Measurements from ENCODE around the gene KRTAP9-4. TPM values are rescaled to one million over a fixed set of nuclear protein-coding genes. Genes with fewer than 3 reads are reported as not detected.
A peak's percentile ranks its signal among the peaks of the same experiment; 100 is the strongest.
"Not testable (repeated sequence)": the region's sequence is repeated elsewhere in the genome, so short reads cannot be mapped to it uniquely, and the experiment has no call there.

The KRTAP9-4 gene
- polyA plus RNA-seq, 2 of the 4 experiments (the other 2 are of a cell fraction) = not detected

DNA sequence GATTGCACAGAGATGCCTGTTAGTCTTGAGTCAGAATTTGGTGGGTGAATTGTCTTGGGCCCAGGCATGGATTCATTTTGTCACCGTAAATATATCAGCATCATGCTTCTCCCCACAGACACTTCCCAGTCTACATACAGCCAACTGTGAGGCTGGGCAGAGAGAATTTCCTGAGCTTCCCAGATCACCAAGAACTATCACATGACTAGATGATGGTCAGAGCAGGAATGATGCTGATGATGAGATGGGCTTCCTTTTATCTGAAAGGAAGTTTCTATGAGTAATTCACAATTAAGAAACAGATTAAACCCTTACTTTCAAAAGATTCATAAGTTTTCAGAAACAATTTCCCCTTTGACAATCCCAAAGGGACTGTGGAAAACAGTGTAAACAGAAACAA is 5.4 kb downstream of the KRTAP9-4 start (continued):
- TF ChIP-seq, protein P1, sequence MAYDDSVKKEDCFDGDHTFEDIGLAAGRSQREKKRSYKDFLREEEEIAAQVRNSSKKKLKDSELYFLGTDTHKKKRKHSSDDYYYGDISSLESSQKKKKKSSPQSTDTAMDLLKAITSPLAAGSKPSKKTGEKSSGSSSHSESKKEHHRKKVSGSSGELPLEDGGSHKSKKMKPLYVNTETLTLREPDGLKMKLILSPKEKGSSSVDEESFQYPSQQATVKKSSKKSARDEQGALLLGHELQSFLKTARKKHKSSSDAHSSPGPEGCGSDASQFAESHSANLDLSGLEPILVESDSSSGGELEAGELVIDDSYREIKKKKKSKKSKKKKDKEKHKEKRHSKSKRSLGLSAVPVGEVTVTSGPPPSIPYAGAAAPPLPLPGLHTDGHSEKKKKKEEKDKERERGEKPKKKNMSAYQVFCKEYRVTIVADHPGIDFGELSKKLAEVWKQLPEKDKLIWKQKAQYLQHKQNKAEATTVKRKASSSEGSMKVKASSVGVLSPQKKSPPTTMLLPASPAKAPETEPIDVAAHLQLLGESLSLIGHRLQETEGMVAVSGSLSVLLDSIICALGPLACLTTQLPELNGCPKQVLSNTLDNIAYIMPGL (CRISPR knock-in tag; IDR thresholded peaks at IDR 0.05; ENCODE audit: borderline replicate concordance) = no peak
- TF ChIP-seq SREBF2 (IDR thresholded peaks at IDR 0.05) = no peak
- TF ChIP-seq, protein P2, sequence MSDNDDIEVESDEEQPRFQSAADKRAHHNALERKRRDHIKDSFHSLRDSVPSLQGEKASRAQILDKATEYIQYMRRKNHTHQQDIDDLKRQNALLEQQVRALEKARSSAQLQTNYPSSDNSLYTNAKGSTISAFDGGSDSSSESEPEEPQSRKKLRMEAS (IDR thresholded peaks at IDR 0.05) = no peak
- no peak for TF ChIP-seq FOSB (CRISPR knock-in tag; IDR thresholded peaks at IDR 0.05)
- TF ChIP-seq CEBPB (IDR thresholded peaks at IDR 0.05) = no peak

DNA sequence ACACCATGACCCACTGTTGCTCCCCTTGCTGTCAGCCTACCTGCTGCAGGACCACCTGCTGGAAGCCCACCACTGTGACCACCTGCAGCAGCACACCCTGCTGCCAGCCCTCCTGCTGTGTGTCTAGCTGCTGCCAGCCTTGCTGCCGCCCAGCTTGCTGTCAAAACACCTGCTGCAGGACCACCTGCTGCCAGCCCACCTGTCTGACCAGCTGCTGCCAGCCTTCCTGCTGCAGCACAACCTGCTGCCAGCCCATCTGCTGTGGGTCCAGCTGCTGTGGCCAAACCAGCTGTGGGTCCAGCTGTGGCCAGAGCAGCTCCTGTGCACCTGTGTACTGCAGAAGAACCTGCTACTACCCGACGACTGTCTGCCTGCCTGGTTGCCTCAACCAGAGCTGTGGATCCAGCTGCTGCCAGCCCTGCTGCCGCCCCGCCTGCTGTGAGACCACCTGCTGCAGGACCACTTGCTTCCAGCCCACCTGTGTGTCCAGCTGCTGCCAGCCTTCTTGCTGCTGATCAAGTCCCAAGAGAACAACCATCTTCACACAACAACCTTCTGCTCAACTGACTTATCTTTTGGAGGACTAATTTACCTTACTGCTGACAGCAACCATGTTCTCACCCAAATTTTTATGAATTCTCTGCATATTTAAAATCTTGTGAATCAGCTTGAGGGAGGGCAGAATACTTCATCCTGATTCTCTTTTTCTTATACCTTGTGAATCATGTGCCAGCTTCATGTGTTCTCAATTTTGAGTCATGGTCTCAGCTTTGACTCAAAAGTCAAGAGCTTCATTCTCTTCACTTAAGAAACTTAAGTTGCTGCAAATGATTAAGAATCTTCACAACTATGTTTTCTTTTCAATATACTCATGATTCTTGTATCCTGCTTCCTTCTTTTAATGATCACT is 6.1 kb downstream of the KRTAP9-4 start, which contains the start of gene KRTAP9-9:
Gene KRTAP9-9, plus strand, starts transcription at position 4 of the 910 bp plus-strand sequence.
- H3K4me3 ChIP-seq; DNase-seq (ENCODE audit: low read depth in 1 of 2, low spot score in 1 of 2); H3K9me3 ChIP-seq; H3K27ac ChIP-seq; H3K4me1 ChIP-seq; H3K4me2 ChIP-seq; CTCF ChIA-PET; ATAC-seq; POLR2A ChIA-PET: not testable (repeated sequence)
- WGBS (ENCODE audit: missing lambda C conversion rate) = 41% methylated on average over 4 of the region's 5 CpGs
- FAIRE-seq = peak; percentile 32

DNA sequence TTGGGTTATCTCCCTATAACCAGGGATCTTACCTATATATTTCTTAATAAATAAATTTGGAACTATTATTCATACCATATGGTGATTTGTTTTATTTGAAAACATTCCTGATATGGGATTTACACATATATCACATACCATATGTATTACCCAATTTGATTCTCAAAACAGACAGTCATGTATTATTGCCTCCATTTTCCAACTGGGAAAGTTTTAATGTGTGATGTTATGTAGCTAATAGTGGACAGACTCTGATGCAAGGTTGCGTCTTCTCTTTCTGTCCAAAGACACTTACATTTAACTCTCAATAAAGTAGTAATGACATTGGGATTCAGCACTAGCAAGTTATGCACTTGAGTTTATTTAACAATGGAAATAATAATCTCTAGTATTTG is 6.8 kb downstream of the KRTAP9-4 start:
- Histone ChIP-seq H3K4me2 (no peak overlapping the region), H3K27ac (no peak overlapping the region), H3K4me1 (no peaks in the 10 kb centered on the region), H3K9me3 (no peaks in the 10 kb centered on the region), H3K4me3 (no peak overlapping the region)
- 95% methylated on average over 1 of the region's 1 CpG for WGBS (ENCODE audit: missing lambda C conversion rate)
- DNase-seq (ENCODE audit: low read depth in 1 of 2, low spot score in 1 of 2) (no peak), FAIRE-seq (no peak), ATAC-seq (no peak)
- TF ChIP-seq, protein P3, sequence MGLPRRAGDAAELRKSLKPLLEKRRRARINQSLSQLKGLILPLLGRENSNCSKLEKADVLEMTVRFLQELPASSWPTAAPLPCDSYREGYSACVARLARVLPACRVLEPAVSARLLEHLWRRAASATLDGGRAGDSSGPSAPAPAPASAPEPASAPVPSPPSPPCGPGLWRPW (IDR thresholded peaks at IDR 0.05) = no peak
- TF ChIP-seq, protein P2 (IDR thresholded peaks at IDR 0.05) = no peak
- TF ChIP-seq EP300 (IDR thresholded peaks at IDR 0.05) (no peak), RCOR1 (IDR thresholded peaks at IDR 0.05; ENCODE audit: low read depth, low read length) (no peak), CBX2 (IDR thresholded peaks at IDR 0.05; ENCODE audit: borderline replicate concordance, low read depth) (no peak), POLR2AphosphoS2 (conservative IDR thresholded peaks at IDR 0.05; ENCODE audit: low read length) (no peak), TFCP2L1 (CRISPR knock-in tag; IDR thresholded peaks at IDR 0.05) (no peak)
- ChIA-PET CTCF (no interaction called here), POLR2A (no interaction called here)

DNA sequence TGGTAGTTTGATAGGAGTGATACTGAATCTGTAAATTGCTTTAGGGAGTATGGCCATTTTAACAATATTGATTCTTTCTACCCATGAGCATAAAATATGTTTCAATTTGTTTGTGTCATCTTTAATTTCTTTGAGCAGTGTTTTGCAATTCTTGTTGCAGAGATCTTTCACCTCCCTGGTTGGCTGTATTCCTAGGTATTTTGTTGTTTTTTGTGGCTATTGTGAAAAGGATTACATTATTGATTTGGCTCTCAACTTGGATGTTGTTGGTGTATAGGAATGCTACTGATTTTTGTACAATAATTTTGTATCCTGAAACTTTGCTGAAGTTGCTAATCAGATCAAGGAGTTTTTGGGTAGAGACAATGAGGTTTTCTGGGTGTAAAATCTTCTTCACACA is 8.9 kb downstream of the KRTAP9-4 start:
- TF ChIP-seq, protein P1 (CRISPR knock-in tag; IDR thresholded peaks at IDR 0.05; ENCODE audit: borderline replicate concordance) = no peak
- TF ChIP-seq, protein P2 (IDR thresholded peaks at IDR 0.05) = no peak
- TF ChIP-seq TFCP2L1 (CRISPR knock-in tag; IDR thresholded peaks at IDR 0.05) (no peak), JUN (IDR thresholded peaks at IDR 0.05) (no peak), HDAC2 (IDR thresholded peaks at IDR 0.05) (no peak), HOXB5 (CRISPR knock-in tag; IDR thresholded peaks at IDR 0.05) (no peak), PHF8 (IDR thresholded peaks at IDR 0.05; ENCODE audit: borderline replicate concordance, low read depth) (no peak), EP300 (IDR thresholded peaks at IDR 0.05) (no peak), RNF2 (IDR thresholded peaks at IDR 0.05; ENCODE audit: borderline replicate concordance, low read depth) (no peak), CHD4 (IDR thresholded peaks at IDR 0.05; ENCODE audit: borderline replicate concordance) (no peak)
- TF ChIP-seq, protein P4, sequence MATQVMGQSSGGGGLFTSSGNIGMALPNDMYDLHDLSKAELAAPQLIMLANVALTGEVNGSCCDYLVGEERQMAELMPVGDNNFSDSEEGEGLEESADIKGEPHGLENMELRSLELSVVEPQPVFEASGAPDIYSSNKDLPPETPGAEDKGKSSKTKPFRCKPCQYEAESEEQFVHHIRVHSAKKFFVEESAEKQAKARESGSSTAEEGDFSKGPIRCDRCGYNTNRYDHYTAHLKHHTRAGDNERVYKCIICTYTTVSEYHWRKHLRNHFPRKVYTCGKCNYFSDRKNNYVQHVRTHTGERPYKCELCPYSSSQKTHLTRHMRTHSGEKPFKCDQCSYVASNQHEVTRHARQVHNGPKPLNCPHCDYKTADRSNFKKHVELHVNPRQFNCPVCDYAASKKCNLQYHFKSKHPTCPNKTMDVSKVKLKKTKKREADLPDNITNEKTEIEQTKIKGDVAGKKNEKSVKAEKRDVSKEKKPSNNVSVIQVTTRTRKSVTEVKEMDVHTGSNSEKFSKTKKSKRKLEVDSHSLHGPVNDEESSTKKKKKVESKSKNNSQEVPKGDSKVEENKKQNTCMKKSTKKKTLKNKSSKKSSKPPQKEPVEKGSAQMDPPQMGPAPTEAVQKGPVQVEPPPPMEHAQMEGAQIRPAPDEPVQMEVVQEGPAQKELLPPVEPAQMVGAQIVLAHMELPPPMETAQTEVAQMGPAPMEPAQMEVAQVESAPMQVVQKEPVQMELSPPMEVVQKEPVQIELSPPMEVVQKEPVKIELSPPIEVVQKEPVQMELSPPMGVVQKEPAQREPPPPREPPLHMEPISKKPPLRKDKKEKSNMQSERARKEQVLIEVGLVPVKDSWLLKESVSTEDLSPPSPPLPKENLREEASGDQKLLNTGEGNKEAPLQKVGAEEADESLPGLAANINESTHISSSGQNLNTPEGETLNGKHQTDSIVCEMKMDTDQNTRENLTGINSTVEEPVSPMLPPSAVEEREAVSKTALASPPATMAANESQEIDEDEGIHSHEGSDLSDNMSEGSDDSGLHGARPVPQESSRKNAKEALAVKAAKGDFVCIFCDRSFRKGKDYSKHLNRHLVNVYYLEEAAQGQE (IDR thresholded peaks at IDR 0.05) = no peak
- FAIRE-seq = peak; percentile 70
- Histone ChIP-seq H3K4me1 (no peaks in the 10 kb centered on the region), H3K4me3 (no peak overlapping the region), H3K4me2 (no peak overlapping the region), H3K9me3 (no peaks in the 10 kb centered on the region), H3K27ac (no peak overlapping the region)
- DNase-seq (ENCODE audit: low read depth in 1 of 2, low spot score in 1 of 2) = no peak
- ChIA-PET POLR2A (no interaction called here), CTCF (no interaction called here)
- ATAC-seq = no peak

All from A549 (cell line).